HTERT RPE-1 (cell line): ENCODE results near the gene HGF.
"Not testable (repeated sequence)": the region's sequence is repeated elsewhere in the genome, so short reads cannot be mapped to it uniquely, and the experiment has no call there.

ENCODE experiments used
- in situ Hi-C: fragments of 300-500 bp; cut with MboI; formaldehyde crosslinking; loops from 4 replicates; pipeline ENCODE4 v1.14.3; 2020; ENCODE audit warnings: low sequenced_read_pairs

HGF gene

GRCh38 chr7:81725003-81725811, 44.6 kb downstream of the HGF start:
- in situ Hi-C loops = no loop called here

- in situ Hi-C loops = not testable (repeated sequence)
Measured at GRCh38 chr7:81722250-81722649, 47.6 kb downstream of the HGF start.

GRCh38 chr7:81721437-81721836, 48.4 kb downstream of the HGF start:
- in situ Hi-C loops = no loop called here

- in situ Hi-C loops = no loop called here
Measured at GRCh38 chr7:81719865-81720264, 50.0 kb downstream of the HGF start.

GRCh38 chr7:81715984-81716588, 53.8 kb downstream of the HGF start:
- in situ Hi-C loops = no loop called here

- in situ Hi-C loops = no loop called here
Measured at GRCh38 chr7:81714306-81714705, 55.5 kb downstream of the HGF start.

GRCh38 chr7:81710751-81711150, 59.1 kb downstream of the HGF start:
- in situ Hi-C loops = no loop called here

- in situ Hi-C loops = no loop called here
Measured at GRCh38 chr7:81709836-81710235, 60.0 kb downstream of the HGF start.

- in situ Hi-C loops = no loop called here
Measured at GRCh38 chr7:81707966-81708365, 61.9 kb downstream of the HGF start.

GRCh38 chr7:81707196-81707595, 62.7 kb downstream of the HGF start:
- in situ Hi-C loops = no loop called here

GRCh38 chr7:81705206-81705605, 64.6 kb downstream of the HGF start:
- in situ Hi-C loops = no loop called here

- in situ Hi-C loops = no loop called here
Measured at GRCh38 chr7:81704595-81704994, 65.3 kb downstream of the HGF start.

GRCh38 chr7:81698965-81699364, 70.9 kb downstream of the HGF start:
- in situ Hi-C loops = no loop called here

GRCh38 chr7:81694711-81695110, 75.1 kb downstream of the HGF start:
- in situ Hi-C loops = no loop called here

- in situ Hi-C loops = no loop called here
Measured at GRCh38 chr7:81693894-81694293, 76.0 kb downstream of the HGF start.

- in situ Hi-C loops = no loop called here
Measured at GRCh38 chr7:81693080-81693479, 76.8 kb downstream of the HGF start.

GRCh38 chr7:81692146-81692905, 77.5 kb downstream of the HGF start:
- in situ Hi-C loops = no loop called here

- in situ Hi-C loops = no loop called here
Measured at GRCh38 chr7:81691199-81691821, 78.5 kb downstream of the HGF start.

GRCh38 chr7:81690688-81691087, 79.2 kb downstream of the HGF start:
- in situ Hi-C loops = no loop called here

GRCh38 chr7:81690251-81690650, 79.6 kb downstream of the HGF start:
- in situ Hi-C loops = no loop called here

- in situ Hi-C loops = no loop called here
Measured at GRCh38 chr7:81688622-81689411, 81.0 kb downstream of the HGF start.
